ENCODE measurements around the gene SRGAP3. TPM values are rescaled to one million over a fixed set of nuclear protein-coding genes. Genes with fewer than 3 reads are reported as not detected.

The SRGAP3 gene
- total RNA-seq, 1 donor from 2014 or later: 10.1 TPM

DNA sequence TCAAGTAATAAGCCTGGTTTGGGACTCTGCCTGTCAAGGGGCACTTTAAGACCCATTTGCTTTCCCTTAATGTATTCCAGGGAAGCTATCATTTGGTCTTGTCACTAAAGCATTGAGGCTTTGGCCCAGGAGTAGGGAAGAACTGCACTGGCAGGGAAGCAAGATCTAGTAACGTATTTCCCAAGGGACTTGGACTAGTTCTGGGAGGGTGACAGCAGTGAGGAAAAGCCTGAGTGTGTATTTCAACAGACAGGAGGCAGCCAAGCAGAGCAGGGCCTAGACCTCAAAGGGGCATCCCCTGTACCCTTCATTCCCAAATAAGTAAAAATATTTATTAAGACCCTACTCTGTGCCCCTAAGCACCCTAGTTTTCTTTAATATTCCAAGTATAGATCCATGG lies 92.8 kb downstream of the SRGAP3 start:
- DNase-seq (ENCODE audit: low spot score): no peak
- intact Hi-C loops (cut with DNase I): no loop called here

DNA sequence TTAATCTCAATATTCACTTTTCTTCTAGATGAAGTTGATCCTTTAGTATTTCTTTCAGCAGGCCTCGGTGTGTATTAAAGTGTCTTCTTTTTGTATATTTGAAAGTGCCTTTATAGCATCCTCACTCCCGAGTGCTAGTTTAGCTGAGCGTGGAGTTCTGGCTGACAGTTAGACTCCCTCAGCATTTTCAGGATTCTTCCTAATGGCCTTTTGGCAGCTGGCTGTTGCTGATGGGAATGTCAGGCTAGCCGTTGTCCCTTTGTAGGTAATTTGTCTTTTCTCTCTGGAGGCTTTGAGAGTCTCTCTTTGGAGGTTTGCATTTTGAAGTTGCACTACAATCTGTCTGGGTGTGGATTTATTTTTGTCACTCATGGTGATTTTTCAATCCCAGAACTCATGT lies 94.4 kb downstream of the SRGAP3 start:
- no peak for DNase-seq (ENCODE audit: low spot score)
- intact Hi-C loops (cut with DNase I): no loop called here

DNA sequence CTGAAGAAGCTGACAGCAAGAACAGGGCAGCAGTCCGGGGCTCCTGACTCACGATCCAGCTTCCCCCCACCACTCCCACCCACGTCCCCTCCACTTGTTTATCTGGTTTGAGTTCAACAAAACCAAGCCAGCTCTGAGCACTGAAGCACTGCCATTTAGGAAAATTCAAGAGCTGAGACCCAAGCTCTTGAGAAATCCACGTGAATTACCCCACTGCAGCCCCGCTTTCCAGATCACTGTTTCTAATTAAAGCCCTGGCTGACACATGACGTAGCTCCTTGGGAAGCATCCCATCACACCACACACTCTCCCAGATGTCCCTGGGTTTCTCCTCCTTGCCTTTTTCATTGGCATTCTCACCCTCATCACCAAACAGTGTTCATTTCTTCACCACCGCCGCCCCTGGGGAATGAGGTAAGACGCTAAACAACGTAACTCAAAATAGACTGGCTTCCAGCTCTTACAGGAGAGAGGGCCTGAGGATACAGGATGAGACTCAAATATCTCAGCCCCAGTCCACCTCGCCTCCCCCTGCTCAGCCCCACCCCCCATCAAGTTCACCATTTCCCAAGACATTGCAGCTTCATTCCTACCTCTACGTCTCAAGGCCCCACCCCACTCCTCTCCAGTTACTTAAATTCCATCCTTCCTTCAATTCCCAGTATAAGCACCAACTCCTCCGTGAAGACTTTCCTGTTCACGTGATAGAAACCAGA lies 95.4 kb downstream of the SRGAP3 start:
- no peak for DNase-seq (ENCODE audit: low spot score)
- intact Hi-C loops (cut with DNase I): no loop called here

DNA sequence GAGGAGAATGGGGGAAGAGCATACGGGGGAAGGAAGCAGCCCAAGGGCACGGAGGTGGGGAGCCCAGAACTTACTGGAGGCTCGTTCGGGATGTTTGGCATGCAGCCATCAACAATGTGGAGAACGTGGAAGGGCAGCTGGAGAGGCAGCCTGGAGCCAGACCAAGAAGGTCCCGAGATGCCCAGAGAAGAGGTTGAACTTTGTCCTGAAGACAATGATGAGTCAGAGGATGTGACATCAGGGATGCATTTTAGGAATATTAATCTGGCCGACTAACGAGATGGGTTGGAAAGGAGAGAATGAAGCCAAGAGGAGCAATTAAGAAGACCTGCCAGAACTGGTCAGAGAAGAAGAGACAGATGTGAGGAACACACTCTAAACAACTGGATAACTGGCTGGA lies 98.2 kb downstream of the SRGAP3 start:
- intact Hi-C loops (cut with DNase I): no loop called here
- no peak for DNase-seq (ENCODE audit: low spot score)

DNA sequence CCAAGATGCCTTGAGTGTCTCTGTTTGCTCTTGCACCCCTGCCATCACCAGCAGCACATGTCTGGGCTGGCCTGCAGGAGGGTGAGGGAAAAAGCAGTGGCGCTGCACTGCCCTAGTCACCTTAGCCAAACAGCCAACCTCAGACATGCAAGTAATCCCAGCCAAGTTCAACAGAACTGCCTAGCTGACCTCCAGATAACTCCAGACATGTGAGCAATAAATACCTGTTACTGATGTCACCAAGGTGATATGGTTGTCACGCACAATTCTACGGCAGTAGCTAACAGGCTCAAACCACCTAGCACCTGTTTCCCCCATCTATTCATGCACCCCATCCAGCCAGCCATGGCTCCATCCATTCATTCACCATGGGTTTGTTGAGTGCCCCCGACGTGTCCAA lies 99.9 kb downstream of the SRGAP3 start:
- intact Hi-C loops (cut with DNase I): no loop called here
- DNase-seq (ENCODE audit: low spot score): no peak

DNA sequence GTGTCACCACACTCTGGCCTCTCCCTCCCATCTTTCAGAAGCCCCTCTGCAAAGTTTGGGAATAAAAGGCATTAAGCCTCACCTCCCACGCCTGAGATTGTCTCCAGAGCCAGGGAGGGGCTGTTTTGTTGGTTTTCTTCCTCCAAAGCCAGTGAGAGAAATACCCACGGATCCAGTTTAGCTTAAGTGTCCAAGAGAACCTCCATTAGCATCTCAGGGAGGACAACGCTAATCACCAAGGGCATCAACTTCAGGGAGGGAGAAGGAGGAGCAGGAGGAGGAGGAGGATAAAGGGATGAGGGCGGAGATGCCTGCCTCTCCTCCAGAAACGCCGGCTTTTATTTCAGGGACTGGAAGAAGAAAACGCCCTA lies 101.6 kb downstream of the SRGAP3 start:
- intact Hi-C loops (cut with DNase I): no loop called here
- no peak for DNase-seq (ENCODE audit: low spot score)

DNA sequence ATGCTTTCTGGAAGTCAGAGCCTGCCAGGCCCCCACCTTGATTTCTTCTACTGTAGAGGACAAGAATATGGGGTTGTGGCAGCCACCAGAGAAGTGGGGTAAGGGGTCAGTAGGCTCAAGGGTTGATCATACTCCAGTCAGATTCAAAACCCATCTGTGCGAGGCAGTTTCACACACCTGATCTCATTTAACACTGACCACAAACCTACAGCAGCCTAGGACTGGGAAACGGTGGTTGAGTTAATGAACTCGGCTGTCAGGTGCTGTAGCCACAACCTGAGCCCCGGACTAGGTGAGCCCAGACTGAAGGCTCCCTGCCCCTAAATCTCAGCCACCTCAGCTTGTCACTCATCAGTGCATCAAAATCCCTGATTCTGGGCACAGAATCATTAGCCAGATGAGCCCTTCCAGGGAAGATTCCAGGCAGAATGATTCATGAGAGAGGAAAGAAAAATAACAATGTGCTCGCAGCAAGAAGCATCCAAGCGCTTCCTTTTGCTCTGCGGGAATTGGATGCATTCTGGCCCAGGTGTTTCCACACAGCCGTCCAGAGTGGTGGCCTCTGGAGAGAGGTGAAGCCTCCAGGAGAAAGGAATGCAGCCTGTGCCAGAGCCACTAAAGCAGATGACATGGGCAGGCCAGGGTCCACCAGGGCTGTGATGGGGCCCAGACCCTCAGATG lies 102.1 kb downstream of the SRGAP3 start:
- no peak for DNase-seq (ENCODE audit: low spot score)
- intact Hi-C loops (cut with DNase I): no loop called here

DNA sequence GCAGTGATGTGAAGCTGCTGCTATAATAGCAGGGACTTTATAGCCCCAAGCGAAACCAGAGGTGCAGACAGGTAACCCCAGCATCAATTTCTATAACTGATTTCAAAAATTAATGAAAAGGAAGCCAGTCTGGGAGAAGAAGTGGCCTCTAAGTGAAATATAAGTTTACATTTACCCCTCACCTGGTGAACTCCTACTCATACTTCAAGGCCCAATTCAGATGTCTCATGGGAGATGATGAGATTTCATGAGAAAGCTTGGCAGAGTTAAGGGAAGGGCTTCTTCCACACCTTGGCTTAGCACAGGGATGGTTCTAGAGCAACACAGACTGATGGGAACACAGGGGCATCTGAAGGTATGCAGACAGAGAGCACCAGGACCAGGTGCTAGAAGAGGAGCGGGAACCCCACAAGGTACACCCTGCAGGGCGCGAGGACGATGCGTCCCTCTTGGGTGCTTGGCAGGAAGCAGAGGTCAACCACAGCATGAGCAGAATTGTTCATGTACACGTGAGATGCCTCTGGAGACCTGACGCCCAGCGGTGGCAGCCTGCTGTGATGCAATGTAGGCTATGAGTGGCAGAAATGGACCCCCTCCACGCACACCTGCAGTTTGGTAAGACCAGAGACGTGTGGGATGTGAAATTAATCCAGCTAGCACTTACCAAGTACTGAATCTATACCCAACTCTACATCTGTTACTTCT lies 102.9 kb downstream of the SRGAP3 start:
- DNase-seq (ENCODE audit: low spot score): no peak
- intact Hi-C loops (cut with DNase I): no loop called here

DNA sequence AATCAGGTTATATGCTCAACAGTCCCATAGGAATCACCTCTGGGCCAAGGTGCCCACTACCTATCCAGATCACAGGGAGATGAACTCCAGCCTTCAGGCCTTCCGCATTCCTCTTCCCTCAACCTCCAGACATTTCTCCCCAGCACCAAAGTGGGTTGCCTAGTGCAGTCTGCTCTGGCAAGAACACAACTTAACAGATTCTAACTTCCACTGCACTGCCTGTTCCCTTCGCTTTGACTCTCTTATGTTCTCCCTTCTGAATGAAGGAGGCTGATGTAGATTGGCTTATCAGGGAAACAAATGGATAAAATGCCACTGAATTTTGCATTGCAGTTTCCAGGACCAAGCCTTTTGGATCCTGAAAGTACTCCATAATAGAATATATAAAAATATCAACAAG lies 106.3 kb downstream of the SRGAP3 start:
- intact Hi-C loops (cut with DNase I): no loop called here

DNA sequence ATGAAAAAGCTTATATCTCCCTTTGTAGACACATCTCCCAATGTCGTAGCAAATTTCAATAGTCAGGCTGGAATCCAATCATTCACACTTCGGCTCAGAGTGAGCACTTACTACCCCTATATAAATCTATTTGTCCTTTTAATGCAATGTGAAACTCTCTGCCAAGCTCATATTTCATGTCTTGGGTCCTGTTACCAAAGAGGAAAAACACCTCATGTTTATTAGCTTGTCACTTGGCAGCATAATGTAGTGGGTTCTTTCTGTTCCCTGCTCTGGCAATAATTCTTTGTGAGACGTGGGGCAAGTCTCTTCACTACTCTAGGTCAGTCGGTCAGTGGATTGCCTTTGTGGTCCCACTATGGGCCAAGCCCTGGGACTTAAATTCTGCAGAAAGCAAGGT lies 107.1 kb downstream of the SRGAP3 start:
- DNase-seq (ENCODE audit: low spot score): no peak
- intact Hi-C loops (cut with DNase I): no loop called here

More for the DNA sequence above, 106.3 kb downstream of the SRGAP3 start:
- no peak for DNase-seq (ENCODE audit: low spot score)

DNA sequence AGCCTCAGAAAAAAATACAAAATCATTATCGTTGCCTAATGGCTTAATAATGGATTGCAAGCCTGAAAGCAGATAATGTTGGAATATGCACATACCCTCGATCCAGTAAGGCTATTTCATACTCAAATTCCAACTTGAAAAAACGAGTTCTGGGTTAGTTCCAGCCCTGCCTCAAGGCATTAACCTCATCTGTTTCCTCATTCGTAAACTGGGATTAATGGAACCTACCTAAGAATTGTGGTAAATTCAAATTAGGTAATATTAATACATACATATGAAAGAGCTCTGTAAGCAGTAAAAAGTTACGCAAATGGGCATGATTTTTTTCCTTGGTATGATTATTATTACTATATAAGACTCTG lies 107.5 kb downstream of the SRGAP3 start:
- DNase-seq (ENCODE audit: low spot score): no peak
- intact Hi-C loops (cut with DNase I): no loop called here

DNA sequence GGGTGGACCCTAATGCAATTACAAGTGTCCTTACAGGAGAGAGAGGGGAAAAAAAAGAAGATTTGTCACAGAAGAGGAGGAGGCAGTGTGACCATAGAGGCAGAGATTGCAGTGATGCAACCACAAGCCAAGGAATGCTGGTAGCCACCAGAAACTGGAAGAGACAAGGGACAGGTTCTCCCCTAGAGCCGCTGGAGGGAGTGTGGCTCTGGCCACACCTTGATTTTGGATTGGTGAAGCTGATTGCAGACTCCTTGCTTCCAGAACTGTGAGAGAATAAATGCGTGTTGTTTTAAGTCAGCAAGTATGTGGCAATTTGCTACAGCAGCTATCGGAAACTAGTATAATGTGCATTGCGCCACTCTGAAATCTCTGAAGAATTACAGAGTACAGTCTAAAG lies 110.1 kb downstream of the SRGAP3 start:
- DNase-seq (ENCODE audit: low spot score): no peak
- intact Hi-C loops (cut with DNase I): no loop called here

DNA sequence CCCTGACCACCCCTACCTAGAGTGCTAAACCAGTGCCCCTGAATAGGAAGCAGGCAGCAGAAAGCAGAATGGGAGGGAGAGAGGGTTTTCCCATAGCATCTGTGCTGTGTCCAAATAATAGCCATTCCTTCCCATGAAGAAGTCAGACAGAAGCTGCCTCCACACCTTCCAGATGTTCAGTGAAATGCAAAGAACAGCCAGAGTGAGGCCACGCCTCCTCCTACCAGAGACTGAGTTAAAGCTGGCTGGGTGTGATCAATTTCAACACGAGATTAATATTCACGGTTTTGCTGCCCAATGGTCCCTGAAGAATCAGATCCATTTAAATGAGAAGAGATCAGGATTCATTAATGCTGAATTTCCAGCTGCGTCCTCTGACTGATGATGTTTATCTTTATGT lies 111.8 kb downstream of the SRGAP3 start:
- no peak for DNase-seq (ENCODE audit: low spot score)
- intact Hi-C loops (cut with DNase I): no loop called here

DNA sequence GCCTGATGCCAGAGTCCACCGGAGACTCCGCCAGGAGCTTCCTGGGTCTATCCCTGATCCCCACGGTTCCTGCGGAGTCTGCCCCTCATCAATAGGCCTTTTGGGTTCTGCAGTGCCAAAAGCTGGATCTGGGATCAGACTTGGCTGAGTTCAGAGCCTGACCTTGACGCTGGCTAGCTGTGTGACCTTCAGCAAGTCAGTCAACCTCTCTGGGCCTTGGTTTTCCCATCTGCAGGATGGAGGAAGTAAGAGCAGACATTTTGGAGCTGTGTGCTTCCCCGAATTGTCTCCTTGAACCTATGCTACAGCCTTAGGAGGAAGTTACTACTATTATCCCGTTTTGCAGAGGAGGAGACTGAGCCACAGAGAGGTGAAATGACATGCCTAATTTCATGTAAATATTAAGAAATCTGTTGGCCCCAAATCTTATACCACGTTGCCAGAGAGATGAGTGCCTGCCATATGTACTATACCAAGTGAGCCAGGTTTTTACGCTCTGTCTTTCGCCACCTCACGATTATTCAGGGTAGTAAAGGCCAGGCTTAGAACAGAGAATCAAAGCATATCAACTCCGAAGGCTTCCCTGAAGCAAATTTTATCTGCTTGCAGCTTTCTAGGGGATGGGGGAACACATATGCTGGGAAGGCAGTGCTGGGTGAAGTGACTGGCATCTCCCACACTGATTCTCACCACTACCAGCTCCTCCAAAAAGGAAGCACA lies 112.5 kb downstream of the SRGAP3 start:
- DNase-seq (ENCODE audit: low spot score): no peak
- intact Hi-C loops (cut with DNase I): no loop called here

DNA sequence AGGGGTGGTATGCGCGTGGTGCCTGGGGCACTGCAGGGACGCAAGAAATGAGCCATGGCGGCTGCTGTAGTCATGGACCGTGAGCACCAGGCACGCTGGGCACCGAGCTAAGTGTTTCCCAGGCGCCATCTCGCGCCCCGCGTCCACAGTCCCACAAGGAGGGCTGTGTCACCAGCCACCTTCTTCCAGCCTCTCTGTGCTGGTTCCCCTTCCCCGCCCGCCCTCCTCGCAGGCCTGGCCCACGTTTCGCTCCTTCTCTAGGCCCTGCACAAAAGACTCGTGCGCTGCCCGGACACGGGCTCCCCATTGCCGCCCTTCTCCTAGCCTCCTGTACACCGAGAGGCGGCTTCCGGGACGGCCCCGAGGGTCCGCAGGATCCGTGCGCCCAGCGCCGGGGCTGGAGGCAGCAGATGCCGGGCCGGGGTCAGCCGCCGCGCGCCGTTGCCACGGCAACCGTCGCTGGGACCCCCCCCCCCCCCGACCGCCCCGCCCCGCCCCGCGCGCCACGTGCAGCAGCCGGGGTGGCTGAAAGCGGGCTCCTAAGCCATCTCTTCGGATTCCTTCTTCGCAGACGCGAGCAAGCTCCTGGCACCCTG lies 113.4 kb downstream of the SRGAP3 start:
- DNase-seq (ENCODE audit: low spot score): no peak
- intact Hi-C loops (cut with DNase I): no loop called here

DNA sequence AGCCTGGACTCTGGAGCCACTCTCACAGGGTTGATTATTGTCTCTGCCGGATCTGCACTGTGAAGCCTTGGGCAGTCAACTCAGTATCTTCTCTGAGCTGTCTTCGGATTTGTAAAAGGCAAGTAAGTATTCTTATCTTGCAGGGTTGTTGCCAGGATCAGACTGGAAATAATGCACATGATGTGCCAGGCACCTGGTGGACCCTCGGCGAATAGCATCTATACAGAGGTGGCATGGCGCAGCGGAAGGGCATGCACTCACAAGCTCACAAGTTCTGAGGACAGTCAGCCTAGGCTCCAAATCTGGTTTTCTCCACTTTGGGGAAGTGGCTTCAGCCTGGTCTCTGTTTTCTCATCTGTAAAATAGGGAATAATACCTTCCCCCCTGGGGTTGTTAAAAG lies 113.9 kb downstream of the SRGAP3 start:
- intact Hi-C loops (cut with DNase I): no loop called here
- DNase-seq (ENCODE audit: low spot score): no peak

DNA sequence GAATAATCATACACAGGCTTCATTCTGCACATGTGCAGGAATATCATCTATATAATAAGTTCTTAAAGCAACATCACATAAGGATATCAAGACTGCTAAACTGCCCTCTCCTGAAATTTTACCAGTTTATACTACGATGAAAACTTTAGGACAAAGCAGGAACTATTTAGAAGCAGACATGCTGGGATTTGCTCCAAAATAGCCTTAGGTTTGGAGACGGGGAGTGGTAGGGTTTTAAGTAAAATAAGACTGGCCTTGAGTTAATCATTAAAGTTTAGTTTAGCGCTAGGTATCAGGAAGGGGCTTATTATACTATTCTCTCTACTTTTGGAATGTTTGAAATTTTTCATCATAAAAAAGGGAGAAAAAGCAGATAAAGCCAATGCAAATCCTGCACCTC lies 115.8 kb downstream of the SRGAP3 start:
- intact Hi-C loops (cut with DNase I): no loop called here
- no peak for DNase-seq (ENCODE audit: low spot score)

DNA sequence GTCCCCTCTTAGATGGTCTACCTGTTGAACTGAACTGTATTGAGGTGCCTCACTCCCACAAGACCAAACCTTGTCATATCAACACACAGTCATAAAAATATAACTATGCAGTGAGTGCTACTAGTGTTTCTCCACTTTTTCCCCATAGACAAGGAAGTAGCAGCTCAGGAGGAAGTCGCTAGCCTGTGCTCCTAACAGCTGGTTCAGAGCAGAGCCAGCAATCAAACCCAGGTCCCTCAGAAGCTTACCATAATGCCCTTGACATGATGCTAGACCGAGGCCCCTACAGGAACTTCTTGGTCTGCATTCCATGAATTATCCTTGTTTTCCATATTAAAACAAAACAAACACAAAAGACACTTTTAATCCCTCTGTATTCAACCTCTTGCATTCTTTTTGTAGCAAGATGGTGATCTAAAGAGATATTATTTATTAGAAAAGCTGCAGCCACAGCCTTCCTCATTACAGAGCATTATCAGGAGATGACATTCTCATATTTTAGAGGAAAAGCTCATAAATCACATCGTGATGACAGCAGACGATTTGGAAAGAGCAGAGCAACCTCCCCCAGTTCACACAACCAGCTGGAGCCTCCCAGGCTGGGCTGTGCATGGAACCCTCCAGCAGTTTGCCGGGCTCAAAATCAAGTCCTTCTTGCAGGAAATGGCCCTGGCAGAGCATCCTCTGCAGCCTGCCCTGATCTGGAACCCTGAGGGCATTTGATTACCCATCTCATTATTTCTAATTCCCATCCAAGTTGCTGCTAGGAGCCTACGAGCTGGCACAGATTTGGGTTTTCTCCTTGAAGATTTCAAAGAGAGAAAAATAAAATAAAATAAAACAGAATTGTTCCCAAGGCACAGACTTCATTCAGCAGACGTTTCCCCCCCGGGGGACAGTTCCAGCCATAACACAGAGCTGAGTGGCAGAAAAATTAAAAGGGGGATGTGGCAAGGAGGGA lies 118.8 kb downstream of the SRGAP3 start:
- DNase-seq (ENCODE audit: low spot score): no peak
- intact Hi-C loops (cut with DNase I): no loop called here

DNA sequence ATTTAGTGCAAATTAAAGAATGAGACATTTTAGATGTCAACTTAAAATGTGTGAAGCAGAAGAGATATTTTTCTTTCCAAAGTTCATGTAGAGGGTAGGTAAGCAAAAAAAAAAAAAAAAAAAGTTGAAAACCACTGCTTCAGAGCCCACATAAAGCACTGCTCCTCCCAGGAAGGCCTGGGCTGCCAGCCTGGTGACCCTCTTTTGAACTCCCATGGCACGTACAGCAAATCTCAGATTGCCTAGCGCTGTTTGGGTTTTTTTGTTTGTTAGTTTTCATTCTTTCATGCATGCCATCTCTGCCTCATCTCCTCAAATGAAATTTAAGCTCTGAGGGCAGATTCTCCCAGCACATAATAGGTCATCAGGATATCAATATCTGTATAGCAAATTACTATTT lies 120.1 kb downstream of the SRGAP3 start:
- intact Hi-C loops (cut with DNase I): no loop called here

More for the DNA sequence above, 120.1 kb downstream of the SRGAP3 start:
- no peak for DNase-seq (ENCODE audit: low spot score)
